ENCODE data around the gene ZNFX1. TPM values are rescaled to one million over a fixed set of nuclear protein-coding genes. Genes with fewer than 3 reads are reported as not detected.

Gene ZNFX1
- total RNA-seq, 1 experiment from 2014 or later: 42.3 TPM

- no peak for DNase-seq (ENCODE audit: low read depth)
Measured at GRCh38 chr20:49292010-49292409, 14.2 kb upstream of the ZNFX1 start.

GRCh38 chr20:49291200-49291599 is 13.3 kb upstream of the ZNFX1 start:
- DNase-seq (ENCODE audit: low read depth): no peak

GRCh38 chr20:49290608-49291191 is 12.8 kb upstream of the ZNFX1 start:
- DNase-seq (ENCODE audit: low read depth): no peak

GRCh38 chr20:49288784-49289696 is 11.2 kb upstream of the ZNFX1 start:
- DNase-seq (ENCODE audit: low read depth): no peak

- DNase-seq (ENCODE audit: low read depth): no peak
Measured at GRCh38 chr20:49288250-49288751, 10.4 kb upstream of the ZNFX1 start.

- peak; percentile 59 for DNase-seq (ENCODE audit: low read depth)
Measured at GRCh38 chr20:49287555-49288249, 9.8 kb upstream of the ZNFX1 start.

- DNase-seq (ENCODE audit: low read depth): no peak
Measured at GRCh38 chr20:49286689-49287551, 9.1 kb upstream of the ZNFX1 start.

- no peak for DNase-seq (ENCODE audit: low read depth)
Measured at GRCh38 chr20:49285813-49286494, 8.1 kb upstream of the ZNFX1 start.

GRCh38 chr20:49285233-49285668 is 7.4 kb upstream of the ZNFX1 start:
- no peak for DNase-seq (ENCODE audit: low read depth)

- no peak for DNase-seq (ENCODE audit: low read depth)
Measured at GRCh38 chr20:49284818-49285217, 7.0 kb upstream of the ZNFX1 start.

GRCh38 chr20:49283703-49284625 is 6.1 kb upstream of the ZNFX1 start:
- no peak for DNase-seq (ENCODE audit: low read depth)

- DNase-seq (ENCODE audit: low read depth): no peak
Measured at GRCh38 chr20:49283176-49283702, 5.4 kb upstream of the ZNFX1 start.

GRCh38 chr20:49282584-49283171 is 4.8 kb upstream of the ZNFX1 start:
- DNase-seq (ENCODE audit: low read depth): no peak

GRCh38 chr20:49281913-49282467 is 4.1 kb upstream of the ZNFX1 start:
- DNase-seq (ENCODE audit: low read depth): no peak

- DNase-seq (ENCODE audit: low read depth): no peak
Measured at GRCh38 chr20:49281059-49281912, 3.4 kb upstream of the ZNFX1 start.

GRCh38 chr20:49280463-49281058 is 2.7 kb upstream of the ZNFX1 start:
- DNase-seq (ENCODE audit: low read depth): no peak
